ENCODE measurements around the gene IRF4. TPM values are rescaled to one million over a fixed set of nuclear protein-coding genes. Genes with fewer than 3 reads are reported as not detected.

The IRF4 gene
- total RNA-seq, 1 donor from 2014 or later = 6.0 TPM

- peaks cover 15% of the 10 kb centered on the region for H3K4me1 ChIP-seq
- no peak overlapping the region for H3K4me3 ChIP-seq
- intact Hi-C loops (cut with DNase I) = no loop called here
- TF ChIP-seq, protein P1, sequence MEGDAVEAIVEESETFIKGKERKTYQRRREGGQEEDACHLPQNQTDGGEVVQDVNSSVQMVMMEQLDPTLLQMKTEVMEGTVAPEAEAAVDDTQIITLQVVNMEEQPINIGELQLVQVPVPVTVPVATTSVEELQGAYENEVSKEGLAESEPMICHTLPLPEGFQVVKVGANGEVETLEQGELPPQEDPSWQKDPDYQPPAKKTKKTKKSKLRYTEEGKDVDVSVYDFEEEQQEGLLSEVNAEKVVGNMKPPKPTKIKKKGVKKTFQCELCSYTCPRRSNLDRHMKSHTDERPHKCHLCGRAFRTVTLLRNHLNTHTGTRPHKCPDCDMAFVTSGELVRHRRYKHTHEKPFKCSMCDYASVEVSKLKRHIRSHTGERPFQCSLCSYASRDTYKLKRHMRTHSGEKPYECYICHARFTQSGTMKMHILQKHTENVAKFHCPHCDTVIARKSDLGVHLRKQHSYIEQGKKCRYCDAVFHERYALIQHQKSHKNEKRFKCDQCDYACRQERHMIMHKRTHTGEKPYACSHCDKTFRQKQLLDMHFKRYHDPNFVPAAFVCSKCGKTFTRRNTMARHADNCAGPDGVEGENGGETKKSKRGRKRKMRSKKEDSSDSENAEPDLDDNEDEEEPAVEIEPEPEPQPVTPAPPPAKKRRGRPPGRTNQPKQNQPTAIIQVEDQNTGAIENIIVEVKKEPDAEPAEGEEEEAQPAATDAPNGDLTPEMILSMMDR (IDR thresholded peaks at IDR 0.05) = no peak
- H3K36me3 ChIP-seq = no peaks in the 10 kb centered on the region
- ATAC-seq (no peak), DNase-seq (no peak)
- no peaks in the 10 kb centered on the region for H3K9me3 ChIP-seq
- H3K27me3 ChIP-seq (ENCODE audit: low read depth) = no peaks in the 10 kb centered on the region
- H3K27ac ChIP-seq = no peak overlapping the region
These were observed 13.3 kb downstream of the IRF4 start for GRCh38 chr6:404685-405423.

DNA sequence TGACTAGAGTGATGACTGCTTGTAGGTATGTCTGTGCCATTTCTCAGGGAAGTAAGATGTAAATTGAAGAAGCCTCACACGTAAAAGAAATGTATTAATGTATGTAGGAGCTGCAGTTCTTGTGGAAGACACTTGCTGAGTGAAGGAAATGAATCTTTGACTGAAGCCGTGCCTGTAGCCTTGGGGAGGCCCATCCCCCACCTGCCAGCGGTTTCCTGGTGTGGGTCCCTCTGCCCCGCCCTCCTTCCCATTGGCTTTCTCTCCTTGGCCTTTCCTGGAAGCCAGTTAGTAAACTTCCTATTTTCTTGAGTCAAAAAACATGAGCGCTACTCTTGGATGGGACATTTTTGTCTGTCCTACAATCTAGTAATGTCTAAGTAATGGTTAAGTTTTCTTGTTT is 16.6 kb downstream of the IRF4 start:
- ATAC-seq (no peak), DNase-seq (no peak)
- Histone ChIP-seq H3K27me3 (ENCODE audit: low read depth) (no peaks in the 10 kb centered on the region), H3K9me3 (no peaks in the 10 kb centered on the region), H3K4me1 (peaks cover 15% of the 10 kb centered on the region), H3K4me3 (no peak overlapping the region), H3K36me3 (no peaks in the 10 kb centered on the region), H3K27ac (peak overlapping the region; percentile 47)
- intact Hi-C loops (cut with DNase I) = no loop called here
- TF ChIP-seq, protein P1 (IDR thresholded peaks at IDR 0.05) = no peak

DNA sequence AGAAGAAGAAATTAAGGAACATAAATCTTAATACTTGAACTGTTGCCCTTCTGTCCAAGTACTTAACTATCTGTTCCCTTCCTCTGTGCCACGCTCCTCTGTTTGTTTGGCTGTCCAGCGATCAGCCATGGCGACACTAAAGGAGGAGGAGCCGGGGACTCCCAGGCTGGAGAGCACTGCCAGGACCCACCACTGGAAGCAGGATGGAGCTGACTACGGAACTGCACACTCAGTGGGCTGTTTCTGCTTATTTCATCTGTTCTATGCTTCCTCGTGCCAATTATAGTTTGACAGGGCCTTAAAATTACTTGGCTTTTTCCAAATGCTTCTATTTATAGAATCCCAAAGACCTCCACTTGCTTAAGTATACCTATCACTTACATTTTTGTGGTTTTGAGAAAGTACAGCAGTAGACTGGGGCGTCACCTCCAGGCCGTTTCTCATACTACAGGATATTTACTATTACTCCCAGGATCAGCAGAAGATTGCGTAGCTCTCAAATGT is 17.1 kb downstream of the IRF4 start:
- TF ChIP-seq, protein P1 (IDR thresholded peaks at IDR 0.05) = peak; percentile 58
- intact Hi-C loops (cut with DNase I) = no loop called here
- H3K27me3 ChIP-seq (ENCODE audit: low read depth) = no peaks in the 10 kb centered on the region
- H3K4me1 ChIP-seq = peaks cover 15% of the 10 kb centered on the region
- ATAC-seq (peak; percentile 92 to 93), DNase-seq (peak; percentile 82)
- H3K4me3 ChIP-seq = no peak overlapping the region
- H3K9me3 ChIP-seq = no peaks in the 10 kb centered on the region
- no peaks in the 10 kb centered on the region for H3K36me3 ChIP-seq
- peak overlapping the region; percentile 47 for H3K27ac ChIP-seq

GRCh38 chr6:409370-409972 is 17.9 kb downstream of the IRF4 start:
- no peak overlapping the region for H3K4me3 ChIP-seq
- TF ChIP-seq, protein P1 (IDR thresholded peaks at IDR 0.05) = no peak
- H3K9me3 ChIP-seq = peaks cover 1% of the 10 kb centered on the region
- ATAC-seq = no peak
- DNase-seq = no peak
- peak overlapping the region; percentile 50 for H3K27ac ChIP-seq
- H3K36me3 ChIP-seq = no peaks in the 10 kb centered on the region
- no peaks in the 10 kb centered on the region for H3K27me3 ChIP-seq (ENCODE audit: low read depth)
- peaks cover 15% of the 10 kb centered on the region for H3K4me1 ChIP-seq
- intact Hi-C loops (cut with DNase I) = no loop called here

DNA sequence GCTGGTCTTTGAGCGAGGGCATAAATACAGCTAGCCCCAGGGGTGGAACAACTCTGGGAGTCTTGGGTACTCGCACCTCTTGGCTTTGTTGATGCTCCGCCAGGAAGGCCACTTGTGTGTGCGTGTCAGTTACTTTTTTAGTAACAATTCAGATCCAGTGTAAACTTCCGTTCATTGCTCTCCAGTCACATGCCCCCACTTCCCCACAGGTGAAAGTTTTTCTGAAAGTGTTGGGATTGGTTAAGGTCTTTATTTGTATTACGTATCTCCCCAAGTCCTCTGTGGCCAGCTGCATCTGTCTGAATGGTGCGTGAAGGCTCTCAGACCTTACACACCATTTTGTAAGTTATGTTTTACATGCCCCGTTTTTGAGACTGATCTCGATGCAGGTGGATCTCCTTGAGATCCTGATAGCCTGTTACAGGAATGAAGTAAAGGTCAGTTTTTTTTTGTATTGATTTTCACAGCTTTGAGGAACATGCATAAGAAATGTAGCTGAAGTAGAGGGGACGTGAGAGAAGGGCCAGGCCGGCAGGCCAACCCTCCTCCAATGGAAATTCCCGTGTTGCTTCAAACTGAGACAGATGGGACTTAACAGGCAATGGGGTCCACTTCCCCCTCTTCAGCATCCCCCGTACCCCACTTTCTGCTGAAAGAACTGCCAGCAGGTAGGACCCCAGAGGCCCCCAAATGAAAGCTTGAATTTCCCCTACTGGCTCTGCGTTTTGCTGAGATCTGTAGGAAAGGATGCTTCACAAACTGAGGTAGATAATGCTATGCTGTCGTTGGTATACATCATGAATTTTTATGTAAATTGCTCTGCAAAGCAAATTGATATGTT is 19.2 kb downstream of the IRF4 start:
- DNase-seq = peak; percentile 79
- TF ChIP-seq, protein P1 (IDR thresholded peaks at IDR 0.05) = no peak
- peak overlapping the region; percentile 18 for H3K4me3 ChIP-seq

More for the DNA sequence above, 19.2 kb downstream of the IRF4 start:
- H3K9me3 ChIP-seq = peaks cover 14% of the 10 kb centered on the region
- intact Hi-C loops (cut with DNase I) = no loop called here
- no peaks in the 10 kb centered on the region for H3K36me3 ChIP-seq
- H3K27ac ChIP-seq = peak overlapping the region; percentile 66
- peaks cover 15% of the 10 kb centered on the region for H3K4me1 ChIP-seq
- H3K27me3 ChIP-seq (ENCODE audit: low read depth) = no peaks in the 10 kb centered on the region
- ATAC-seq = peak; percentile 84 to 85
